GM21360 (cell line): ENCODE data around the gene TMEM135.
"Not testable (repeated sequence)": the region's sequence is repeated elsewhere in the genome, so short reads cannot be mapped to it uniquely, and the experiment has no call there.

ENCODE experiments used
- ATAC-seq: cut with Tn5 transposase; IDR thresholded peaks from one replicate; pipeline ENCODE4 v1.9.1; 2021; ENCODE audit warnings: mild to moderate bottlenecking, moderate library complexity; ENCODE audit not compliant: unreplicated experiment

TMEM135 gene

GRCh38 chr11:87076260-87076783 lies 38.6 kb downstream of the TMEM135 start:
- no peak for ATAC-seq

GRCh38 chr11:87076874-87077429 lies 39.2 kb downstream of the TMEM135 start:
- no peak for ATAC-seq

GRCh38 chr11:87081358-87081757 lies 43.6 kb downstream of the TMEM135 start:
- peak; percentile 58 for ATAC-seq

GRCh38 chr11:87082590-87082989 lies 44.9 kb downstream of the TMEM135 start:
- ATAC-seq = no peak

GRCh38 chr11:87083029-87083428 lies 45.3 kb downstream of the TMEM135 start:
- no peak for ATAC-seq

- no peak for ATAC-seq
Measured at GRCh38 chr11:87092159-87092558, 54.4 kb downstream of the TMEM135 start.

GRCh38 chr11:87092567-87092966 lies 54.8 kb downstream of the TMEM135 start:
- no peak for ATAC-seq

- ATAC-seq = peak; percentile 91
Measured at GRCh38 chr11:87097582-87097981, 59.8 kb downstream of the TMEM135 start.

GRCh38 chr11:87101956-87102580 lies 64.3 kb downstream of the TMEM135 start:
- no peak for ATAC-seq

- not testable (repeated sequence) for ATAC-seq
Measured at GRCh38 chr11:87105826-87106225, 68.1 kb downstream of the TMEM135 start.

- not testable (repeated sequence) for ATAC-seq
Measured at GRCh38 chr11:87107379-87107778, 69.6 kb downstream of the TMEM135 start.

- no peak for ATAC-seq
Measured at GRCh38 chr11:87110443-87111131, 72.9 kb downstream of the TMEM135 start.

- no peak for ATAC-seq
Measured at GRCh38 chr11:87114093-87114492, 76.4 kb downstream of the TMEM135 start.

GRCh38 chr11:87116185-87116584 lies 78.5 kb downstream of the TMEM135 start:
- ATAC-seq = no peak

- ATAC-seq = no peak
Measured at GRCh38 chr11:87120937-87121336, 83.2 kb downstream of the TMEM135 start.

- no peak for ATAC-seq
Measured at GRCh38 chr11:87122852-87123251, 85.1 kb downstream of the TMEM135 start.

- no peak for ATAC-seq
Measured at GRCh38 chr11:87125257-87125656, 87.5 kb downstream of the TMEM135 start.

GRCh38 chr11:87127101-87127500 lies 89.4 kb downstream of the TMEM135 start:
- ATAC-seq = no peak

GRCh38 chr11:87128372-87128771 lies 90.6 kb downstream of the TMEM135 start:
- ATAC-seq = no peak

GRCh38 chr11:87134524-87135106 lies 96.9 kb downstream of the TMEM135 start:
- ATAC-seq = no peak

GRCh38 chr11:87136236-87136635 lies 98.5 kb downstream of the TMEM135 start:
- ATAC-seq = no peak

GRCh38 chr11:87137711-87138110 lies 100.0 kb downstream of the TMEM135 start:
- ATAC-seq = no peak
